ENCODE results near the gene SHCBP1L.

DNA sequence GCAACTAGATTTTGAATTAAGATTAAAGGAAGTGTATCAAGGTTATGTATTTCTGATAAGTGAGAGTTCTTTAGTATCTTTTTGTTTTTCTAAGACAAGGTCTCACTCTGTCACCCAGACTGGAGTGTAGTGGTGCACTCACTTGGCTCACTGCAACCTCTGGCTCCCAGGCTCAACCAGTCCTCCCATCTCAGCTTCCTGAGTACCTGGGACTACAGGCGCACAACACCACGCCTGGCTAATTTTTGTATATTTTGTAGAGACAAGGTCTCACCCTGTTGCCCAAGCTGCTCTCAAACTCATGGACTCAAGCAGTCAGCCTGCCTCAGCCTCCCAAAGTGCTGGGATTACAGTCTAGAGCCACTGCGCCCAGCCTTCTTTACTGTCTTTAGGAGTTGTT is 80.1 kb downstream of the SHCBP1L start:
- TF ChIP-seq, protein P1, sequence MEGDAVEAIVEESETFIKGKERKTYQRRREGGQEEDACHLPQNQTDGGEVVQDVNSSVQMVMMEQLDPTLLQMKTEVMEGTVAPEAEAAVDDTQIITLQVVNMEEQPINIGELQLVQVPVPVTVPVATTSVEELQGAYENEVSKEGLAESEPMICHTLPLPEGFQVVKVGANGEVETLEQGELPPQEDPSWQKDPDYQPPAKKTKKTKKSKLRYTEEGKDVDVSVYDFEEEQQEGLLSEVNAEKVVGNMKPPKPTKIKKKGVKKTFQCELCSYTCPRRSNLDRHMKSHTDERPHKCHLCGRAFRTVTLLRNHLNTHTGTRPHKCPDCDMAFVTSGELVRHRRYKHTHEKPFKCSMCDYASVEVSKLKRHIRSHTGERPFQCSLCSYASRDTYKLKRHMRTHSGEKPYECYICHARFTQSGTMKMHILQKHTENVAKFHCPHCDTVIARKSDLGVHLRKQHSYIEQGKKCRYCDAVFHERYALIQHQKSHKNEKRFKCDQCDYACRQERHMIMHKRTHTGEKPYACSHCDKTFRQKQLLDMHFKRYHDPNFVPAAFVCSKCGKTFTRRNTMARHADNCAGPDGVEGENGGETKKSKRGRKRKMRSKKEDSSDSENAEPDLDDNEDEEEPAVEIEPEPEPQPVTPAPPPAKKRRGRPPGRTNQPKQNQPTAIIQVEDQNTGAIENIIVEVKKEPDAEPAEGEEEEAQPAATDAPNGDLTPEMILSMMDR (IDR thresholded peaks at IDR 0.05; ENCODE audit: low read length): no peak
- TF ChIP-seq EZH2 (IDR thresholded peaks at IDR 0.05; ENCODE audit: borderline replicate concordance, low read length): no peak

Data from OCI-LY1 (cell line).